Measurements from ENCODE around the gene SIGLEC14.

Gene SIGLEC14

DNA sequence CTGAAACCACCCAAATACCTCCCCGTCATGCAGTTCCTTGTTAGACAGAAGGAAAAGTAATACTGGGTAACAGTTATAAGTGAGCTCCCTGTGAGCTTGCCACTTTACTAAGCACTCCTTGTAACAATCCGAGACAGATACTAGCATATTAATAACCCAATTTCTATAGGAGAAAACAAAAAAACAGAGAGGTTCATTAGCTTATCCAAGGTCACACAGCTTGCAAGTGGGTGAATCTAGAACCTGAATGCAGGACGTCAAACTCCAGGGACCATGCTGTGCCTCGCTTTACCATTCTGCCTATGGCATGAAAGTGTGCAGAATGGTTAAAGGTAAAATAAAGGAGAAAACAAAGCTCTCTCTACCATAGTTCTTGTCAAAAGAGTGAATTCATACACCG, 31.8 kb downstream of the SIGLEC14 start:
- no peak for DNase-seq

DNA sequence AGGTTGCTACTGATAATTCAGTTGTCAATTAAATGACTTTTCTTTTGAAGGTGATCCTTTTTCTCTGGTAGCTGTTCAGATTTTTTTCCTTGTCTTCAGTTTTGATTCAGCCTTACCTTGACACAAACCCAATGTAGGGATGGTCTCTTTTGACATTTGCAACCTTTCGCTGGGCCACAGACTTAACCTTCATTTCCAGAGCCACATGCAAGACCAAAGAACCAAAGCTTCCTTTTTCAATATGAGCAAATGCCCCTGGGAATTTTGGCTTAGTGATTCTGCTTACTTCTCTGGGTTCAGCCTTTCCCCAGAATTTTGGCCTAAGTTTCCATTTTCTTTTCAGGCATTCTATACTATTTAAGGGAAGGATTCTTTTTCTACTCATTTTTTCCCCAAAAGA, 36.0 kb downstream of the SIGLEC14 start:
- DNase-seq: no peak

DNA sequence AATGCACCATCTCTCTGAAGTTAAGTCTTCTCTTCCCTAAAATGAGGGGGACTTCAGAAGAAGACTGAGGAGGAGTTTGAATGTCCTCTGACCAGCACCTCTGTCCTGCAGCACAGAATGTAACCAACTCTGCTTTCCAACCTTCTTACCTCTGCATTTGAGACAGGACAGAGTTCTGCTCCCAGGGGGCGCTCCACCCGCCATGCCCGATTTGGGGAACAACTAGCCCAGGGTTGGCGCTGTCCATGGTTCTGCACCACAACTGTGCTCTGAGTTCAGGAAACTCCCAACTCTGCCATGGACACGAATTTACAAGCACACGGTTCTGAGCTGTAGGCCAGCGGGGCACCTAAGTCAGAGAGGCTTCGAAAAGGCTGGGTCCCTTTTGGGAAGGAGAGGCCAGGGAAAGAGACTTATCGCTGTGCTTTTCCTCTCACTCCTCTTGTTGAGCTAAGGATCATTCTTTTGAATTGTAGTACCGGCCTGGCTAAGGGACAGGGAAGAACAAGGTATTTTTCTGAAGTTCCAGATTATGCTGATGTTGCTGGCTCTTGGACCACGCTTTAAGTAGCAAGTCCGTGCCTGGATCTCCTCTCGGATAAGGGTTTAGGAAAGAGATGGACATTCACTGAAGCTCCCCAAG, 38.6 kb downstream of the SIGLEC14 start:
- DNase-seq: peak; percentile 63

DNA sequence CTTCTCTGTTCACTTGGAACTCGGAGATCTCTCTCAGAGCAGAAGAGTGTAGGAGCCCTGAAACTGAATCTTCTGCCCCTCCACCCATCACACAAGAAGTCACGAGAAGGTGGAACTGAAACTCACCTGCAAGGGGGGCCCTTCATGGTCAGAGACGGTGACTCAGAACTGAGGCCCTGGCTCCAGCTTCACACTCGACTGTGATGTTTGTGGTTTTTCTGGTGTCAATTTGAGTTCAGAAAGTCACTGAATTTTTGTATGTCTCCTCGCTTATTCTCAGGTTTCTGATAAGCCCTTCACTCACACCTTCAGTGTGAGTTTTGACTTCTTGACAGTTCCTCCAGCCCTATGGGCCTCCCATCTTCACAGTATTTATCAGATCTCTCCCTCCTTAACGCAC, 39.5 kb downstream of the SIGLEC14 start:
- no peak for DNase-seq

DNA sequence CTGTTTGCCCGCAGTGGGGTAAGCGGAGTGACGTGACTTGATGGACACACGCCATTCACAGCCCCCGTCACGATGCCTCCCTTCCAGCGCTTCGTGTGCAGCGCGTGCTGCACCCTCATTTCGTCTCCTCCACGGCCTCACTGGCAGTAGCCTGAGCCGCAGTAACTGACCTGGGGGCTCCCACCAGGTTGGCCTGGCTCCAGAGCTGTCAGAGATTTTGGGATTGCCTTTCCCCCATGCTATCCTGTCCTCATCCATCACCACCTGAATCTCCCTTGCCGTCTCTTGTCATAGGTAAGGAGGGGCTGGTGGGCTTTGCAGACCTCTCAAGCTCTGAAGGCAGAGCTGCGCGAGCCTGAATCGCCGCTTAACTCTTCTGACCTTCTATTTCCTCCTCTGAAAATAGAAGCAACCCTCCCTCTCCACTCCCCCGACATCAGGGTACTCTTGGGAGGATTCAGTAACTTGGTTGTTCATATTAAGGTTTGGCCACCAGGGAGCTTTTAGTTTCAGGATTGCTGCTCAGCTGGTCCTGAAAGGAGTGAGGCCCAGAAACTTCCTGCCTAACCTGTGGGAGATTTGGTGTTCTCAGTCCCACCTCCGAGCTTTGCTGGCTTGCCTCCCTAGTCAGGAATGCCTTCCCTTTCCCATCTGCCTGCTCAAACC, 44.3 kb downstream of the SIGLEC14 start:
- no peak for DNase-seq

DNA sequence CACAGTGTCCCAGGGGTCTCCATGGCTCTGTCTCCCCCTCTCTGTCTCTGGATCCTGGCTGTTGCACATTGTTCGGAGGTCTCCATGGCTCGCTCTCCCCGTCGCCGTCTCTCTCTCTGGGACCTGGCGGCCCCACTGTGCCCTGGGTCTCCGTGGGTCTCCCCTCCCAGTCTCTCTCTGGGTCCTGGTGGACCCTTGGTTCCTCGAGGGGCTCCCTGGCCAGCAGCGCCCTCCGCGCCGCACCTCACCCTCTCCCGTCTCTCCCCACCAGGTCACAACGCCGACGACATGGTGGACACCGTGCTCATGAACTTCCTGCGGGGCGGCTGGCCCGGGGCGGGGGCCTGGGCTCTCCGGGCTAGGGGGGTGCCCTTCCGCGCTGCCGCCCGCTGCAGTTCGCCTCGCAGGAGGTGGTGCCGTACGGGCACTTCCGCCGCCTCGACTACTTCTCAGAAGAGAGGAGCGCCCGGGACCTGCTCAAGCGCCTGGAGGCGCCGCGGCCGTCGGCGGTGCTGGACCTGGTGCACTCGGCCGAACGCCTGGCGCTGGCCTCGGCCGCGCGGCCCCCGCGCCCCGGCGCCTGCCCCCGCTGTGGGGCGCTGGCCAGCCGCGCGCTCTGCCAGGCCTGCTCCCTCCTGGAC, 45.6 kb downstream of the SIGLEC14 start:
- no peak for DNase-seq

DNA sequence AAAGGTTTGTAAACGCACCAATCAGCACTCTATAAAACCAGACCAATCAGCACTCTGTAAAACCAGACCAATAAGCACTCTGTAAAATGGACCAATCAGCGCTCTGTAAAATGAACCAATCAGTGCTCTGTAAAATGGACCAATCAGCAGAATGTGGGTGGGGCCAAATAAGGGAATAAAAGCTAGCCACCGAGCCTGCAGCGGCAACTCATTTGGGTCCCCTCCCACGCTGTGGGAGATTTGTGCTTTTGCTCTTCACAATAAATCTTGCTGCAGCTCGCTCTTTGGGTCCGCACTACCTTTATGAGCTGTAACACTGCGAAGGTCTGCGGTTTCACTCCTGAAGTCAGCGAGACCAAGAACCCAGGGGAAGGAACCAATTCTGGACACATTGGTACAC, 47.5 kb downstream of the SIGLEC14 start:
- DNase-seq: no peak

DNA sequence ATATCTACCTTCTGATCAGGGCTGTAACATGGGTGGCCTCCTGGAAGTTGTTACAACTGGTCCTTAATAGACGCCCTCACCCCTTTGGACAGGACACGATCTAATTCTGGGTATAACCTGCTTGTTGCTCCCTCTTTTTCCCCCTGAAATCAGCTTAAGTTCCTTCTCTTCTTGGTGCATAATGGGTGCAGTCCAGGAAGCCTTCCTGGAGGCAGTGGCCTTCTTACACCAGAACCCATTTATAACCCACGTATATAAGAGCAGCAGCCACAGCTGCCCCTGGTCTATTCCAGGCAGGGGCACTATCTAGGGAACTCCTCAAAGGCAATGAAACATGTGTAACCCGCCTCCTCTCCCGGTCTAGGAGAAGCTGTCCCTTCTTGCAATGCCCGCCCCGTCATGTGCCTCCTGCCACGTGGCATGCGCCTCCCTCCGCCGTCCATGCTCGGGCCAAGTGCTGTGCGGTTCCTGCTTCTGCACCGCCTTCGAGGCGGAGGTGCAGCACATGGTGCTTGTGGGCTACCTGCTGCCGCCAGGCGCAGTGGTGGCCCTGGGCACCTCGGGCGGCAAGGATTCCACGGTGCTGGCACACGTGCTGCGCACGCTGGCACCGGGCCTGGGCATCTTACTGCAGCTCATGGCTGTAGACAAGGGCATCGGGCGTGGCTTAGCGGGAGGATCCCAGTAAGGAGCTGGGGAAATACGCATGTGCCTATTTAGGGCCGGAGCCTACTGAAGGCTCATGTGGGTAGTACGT, 48.3 kb downstream of the SIGLEC14 start:
- no peak for DNase-seq

DNA sequence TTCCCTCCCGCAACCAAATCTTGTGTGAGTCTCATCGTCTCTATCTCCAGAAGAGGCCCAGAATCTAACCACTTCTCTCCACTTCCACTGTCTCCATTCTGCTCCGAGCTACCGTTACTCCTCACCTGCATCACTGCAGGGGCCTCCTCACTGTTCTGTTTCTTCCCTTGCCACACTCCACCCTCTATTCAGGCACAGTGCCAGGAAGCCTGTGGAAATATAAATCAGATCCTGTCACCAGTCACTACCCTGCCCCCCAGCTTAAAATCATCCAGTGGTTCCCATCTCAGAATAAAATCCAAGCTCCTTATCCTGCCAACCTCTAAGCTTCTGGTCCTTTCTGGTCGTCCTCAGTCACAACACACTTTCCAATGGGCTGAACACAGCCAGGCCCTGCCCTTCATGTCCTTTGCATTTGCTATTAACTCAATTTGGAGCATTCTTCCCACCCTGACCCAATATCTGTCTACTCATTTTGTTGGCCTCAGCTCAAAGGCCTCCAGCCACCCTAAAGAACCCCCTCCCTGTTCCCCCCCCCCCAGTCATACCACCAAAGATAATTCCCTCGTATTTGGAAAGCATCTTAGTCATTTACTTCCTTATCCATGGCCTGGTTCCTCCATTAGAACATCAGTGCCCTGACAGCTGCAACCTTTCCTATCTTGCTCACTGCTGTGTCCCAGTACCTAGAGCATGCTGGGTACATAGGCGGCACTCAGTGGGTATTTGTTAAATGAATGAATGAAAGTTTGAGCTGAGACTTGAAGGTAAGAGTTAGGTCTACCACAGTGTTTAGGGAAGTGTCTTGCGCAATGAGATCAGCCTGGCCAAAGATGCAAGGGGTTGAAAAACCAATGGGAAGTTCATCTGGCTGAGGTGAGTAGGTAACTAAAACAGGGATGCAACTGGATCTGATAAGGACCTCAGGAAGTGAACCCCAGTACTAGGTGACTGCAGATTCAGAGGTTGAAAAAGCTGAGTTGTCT, 51.1 kb downstream of the SIGLEC14 start:
- DNase-seq: no peak

DNA sequence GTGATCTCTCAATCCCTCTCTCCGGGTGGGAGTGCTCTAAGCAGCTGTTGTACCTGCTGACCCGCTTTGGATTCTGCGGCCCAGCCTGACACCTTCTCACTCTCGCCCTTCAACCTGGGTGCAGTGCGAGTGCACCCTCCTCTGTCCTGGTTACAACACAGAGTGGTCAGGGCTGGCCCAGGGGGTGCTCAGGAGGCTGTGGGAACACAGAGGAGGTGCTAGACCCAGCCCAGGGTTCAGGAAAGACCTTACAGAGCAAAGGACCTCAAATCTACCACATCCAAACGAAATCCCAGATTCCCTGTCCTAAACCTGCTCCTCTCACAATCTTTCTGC, 51.9 kb downstream of the SIGLEC14 start:
- DNase-seq: peak; percentile 3

DNA sequence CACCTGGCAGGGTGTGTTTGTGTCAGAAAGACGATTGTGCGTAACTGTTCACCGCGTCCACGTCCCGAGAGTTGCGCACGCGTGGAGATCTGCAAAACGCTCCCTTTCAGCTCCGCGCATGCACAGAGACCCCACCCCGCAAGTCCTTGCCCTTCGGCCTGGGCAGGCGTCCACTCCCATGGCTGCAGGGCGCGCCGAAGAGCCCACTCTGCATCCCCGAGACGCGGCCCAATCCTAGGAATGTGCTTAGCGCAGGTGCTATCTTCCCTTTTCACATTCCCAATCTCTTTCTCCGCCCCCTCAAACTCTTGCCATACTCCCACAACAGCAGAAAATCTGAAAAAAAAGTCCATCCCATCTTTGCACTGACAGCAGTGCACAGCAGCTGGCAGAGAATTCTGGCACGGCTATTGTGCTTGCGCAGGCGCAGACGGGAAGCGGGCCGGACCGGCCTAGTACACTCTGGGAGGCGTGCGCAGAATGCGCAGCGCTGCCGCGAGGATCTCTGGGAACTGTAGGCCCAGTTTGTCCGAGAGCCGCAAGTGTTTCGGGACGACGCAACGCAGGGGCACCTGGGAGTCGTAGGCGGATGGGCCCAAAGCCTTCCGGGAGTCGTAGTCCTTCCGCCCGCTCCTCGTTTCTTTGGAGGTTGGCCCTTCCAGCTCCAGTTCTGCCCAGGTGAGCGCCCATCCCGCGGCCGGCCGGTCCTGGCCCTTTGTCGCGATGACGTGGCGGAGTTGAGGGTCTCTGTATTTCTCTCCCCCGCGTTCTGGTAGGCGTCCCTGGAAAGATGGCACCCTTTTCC, 52.5 kb downstream of the SIGLEC14 start:
- peak; percentile 96 for DNase-seq

DNA sequence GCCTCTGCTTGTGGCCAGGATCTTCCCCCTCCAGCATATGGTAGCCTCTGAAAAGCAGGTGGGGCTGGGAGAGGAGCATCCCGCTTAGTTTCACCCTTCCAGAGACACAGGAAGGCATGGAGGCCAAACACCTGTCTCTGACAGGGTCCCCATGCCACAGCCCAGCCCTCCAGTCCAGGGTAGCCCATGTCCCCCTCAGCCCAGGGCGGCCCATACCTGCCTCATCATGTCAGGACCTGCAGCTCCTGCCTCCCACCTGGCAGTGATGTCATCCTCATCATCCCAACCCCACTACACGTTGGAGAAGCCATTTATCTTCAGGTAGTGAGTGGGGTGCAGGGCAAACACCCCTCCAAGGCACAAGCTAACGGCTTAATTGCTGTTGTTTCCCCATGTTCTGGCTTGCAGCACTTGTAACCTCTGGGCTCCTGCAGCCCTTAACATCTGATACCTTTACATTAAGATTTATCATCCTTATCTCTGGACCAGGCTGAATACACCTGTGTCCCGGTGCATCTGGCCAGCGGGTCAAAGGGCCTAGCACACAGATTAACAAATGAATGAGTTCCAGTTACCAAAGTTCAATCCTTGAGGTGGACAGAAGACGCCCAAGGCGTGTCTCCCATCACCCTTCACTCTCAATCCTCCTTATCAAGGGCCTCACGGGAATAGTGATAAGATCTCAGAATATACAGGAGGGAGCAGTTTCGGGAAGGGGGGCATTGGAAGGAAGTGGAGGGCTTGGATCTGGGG, 53.3 kb downstream of the SIGLEC14 start:
- no peak for DNase-seq
